ENCODE results near the gene IKZF3. TPM values are rescaled to one million over a fixed set of nuclear protein-coding genes. Genes with fewer than 3 reads are reported as not detected.

The IKZF3 gene
- total RNA-seq, 1 experiment from 2014 or later, result 0.81 TPM

DNA sequence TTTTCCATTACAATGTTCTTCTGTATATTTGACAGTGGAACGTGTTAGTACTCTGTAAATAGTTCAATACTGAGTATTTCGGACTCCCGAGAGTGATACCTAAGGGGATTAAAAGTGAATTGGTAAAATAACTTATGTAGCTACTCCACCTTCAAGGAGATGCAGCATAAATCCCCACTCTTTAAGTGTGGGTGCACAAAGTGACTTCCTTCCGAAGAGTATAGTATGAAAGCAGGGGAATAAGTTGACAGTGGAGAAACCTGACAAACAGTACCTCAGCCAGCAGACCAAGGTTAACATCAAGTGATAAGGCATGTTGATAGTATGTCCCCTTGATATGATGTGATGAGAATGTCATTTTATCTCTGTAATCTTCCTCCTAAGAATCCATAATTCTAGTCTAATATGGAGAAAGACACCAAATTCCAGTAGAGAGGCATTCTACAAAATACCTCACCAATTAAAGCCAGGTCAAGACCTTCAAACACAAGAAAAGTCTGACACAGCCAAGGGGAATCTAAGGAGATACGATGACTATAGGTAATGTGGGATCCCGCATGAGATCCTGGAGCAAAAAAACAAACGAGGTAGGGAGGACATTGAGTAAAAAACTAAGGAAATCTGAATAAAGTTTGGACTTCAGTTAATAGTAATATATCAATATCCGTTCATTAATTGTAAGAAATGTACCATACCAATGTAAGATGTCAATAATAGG lies 2.1 kb upstream of the IKZF3 start (continued):
- TF ChIP-seq ZNF121 (CRISPR knock-in tag; IDR thresholded peaks at IDR 0.05) (no peak), RELA (CRISPR knock-in tag; IDR thresholded peaks at IDR 0.05; ENCODE audit: borderline replicate concordance) (no peak), ZNF317 (CRISPR knock-in tag; IDR thresholded peaks at IDR 0.05; ENCODE audit: borderline replicate concordance, low read depth) (no peak), ATF2 (CRISPR knock-in tag; IDR thresholded peaks at IDR 0.05; ENCODE audit: borderline replicate concordance, low read depth) (no peak), KAT7 (CRISPR knock-in tag; IDR thresholded peaks at IDR 0.05; ENCODE audit: borderline replicate concordance) (no peak), ZNF232 (CRISPR knock-in tag; IDR thresholded peaks at IDR 0.05) (no peak)

DNA sequence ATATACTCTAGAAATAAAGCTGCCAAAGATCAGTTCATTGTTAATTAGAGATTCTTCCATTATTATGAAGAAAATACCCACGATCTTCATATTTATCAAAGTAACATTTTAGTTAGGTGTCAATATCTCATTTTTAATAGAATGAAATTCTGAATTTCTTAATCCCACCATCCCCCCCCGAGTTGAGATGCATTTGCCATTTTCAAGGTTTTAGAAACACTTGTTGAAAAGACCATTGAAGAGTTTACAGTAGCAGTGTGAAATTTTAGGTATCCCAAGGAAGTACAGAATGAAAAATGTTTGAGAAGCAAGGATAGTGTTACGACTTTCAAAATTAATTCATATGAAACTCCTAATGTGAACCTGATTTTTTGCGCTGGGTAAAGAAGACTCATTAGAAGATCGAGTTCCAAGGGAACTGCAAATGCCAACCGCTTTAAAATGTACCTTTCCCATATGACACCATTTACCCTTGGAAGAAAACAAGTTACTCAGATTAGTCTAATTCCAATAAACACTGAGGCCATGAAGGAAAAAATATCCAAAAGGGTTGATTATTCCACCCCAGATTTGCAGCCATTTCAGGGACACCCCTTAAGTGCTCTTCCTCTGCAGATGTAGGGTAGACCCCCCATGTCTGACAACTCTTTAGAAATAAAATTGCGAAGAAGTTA lies 731 bp downstream of the IKZF3 start:
- ChIA-PET CTCF (interaction anchor here (0.6 to 1.8 kb wide), 3 partner anchors 28 to 242 kb away, joined by 4 to 6 read pairs (median 5); no protein-coding TSS in a partner anchor), POLR2A (no interaction called here)
- H3K9me3 Mint-ChIP-seq, result no peaks in the 10 kb centered on the region
- H3K4me1 Mint-ChIP-seq, result peaks cover 9% of the 10 kb centered on the region
- peaks cover 74% of the 10 kb centered on the region for H3K27me3 Mint-ChIP-seq (ENCODE audit: low read depth)
- peak overlapping the region; percentile 47 for H3K4me3 Mint-ChIP-seq
- ATAC-seq (no peak), DNase-seq (ENCODE audit: low spot score) (no peak)
- H3K36me3 Mint-ChIP-seq, result peaks cover 3% of the 10 kb centered on the region; the same call in 1 of the 2 replicates
- H3K27ac Mint-ChIP-seq, result no peak overlapping the region
- no peak for TF ChIP-seq ATF6 (CRISPR knock-in tag; IDR thresholded peaks at IDR 0.05)
- no peak for TF ChIP-seq HMGA2 (CRISPR knock-in tag; IDR thresholded peaks at IDR 0.05)
- no peak for TF ChIP-seq TEAD1 (CRISPR knock-in tag; IDR thresholded peaks at IDR 0.05)
- no peak for TF ChIP-seq ZNF138 (CRISPR knock-in tag; conservative IDR thresholded peaks at IDR 0.05)
- TF ChIP-seq FOXP4 (CRISPR knock-in tag; IDR thresholded peaks at IDR 0.05), result no peak
- no peak for TF ChIP-seq CDX4 (CRISPR knock-in tag; IDR thresholded peaks at IDR 0.05; ENCODE audit: borderline replicate concordance)
- TF ChIP-seq CREB1 (CRISPR knock-in tag; IDR thresholded peaks at IDR 0.05), result no peak
- TF ChIP-seq PRDM15 (CRISPR knock-in tag; IDR thresholded peaks at IDR 0.05), result no peak
